Stimulated activated CD4-positive, alpha-beta T cell treated with anti-CD3 and anti-CD28 coated beads, Interleukin-15, amount 100 ng/mL, for 24 hours (primary cell): ENCODE data around the gene KIF4A.
"Not testable (repeated sequence)": the region's sequence is repeated elsewhere in the genome, so short reads cannot be mapped to it uniquely, and the experiment has no call there.

Source experiments
- DNase-seq: peaks from one replicate; pipeline ENCODE4 v3.0.0-alpha.2; 2020

The KIF4A gene

DNA sequence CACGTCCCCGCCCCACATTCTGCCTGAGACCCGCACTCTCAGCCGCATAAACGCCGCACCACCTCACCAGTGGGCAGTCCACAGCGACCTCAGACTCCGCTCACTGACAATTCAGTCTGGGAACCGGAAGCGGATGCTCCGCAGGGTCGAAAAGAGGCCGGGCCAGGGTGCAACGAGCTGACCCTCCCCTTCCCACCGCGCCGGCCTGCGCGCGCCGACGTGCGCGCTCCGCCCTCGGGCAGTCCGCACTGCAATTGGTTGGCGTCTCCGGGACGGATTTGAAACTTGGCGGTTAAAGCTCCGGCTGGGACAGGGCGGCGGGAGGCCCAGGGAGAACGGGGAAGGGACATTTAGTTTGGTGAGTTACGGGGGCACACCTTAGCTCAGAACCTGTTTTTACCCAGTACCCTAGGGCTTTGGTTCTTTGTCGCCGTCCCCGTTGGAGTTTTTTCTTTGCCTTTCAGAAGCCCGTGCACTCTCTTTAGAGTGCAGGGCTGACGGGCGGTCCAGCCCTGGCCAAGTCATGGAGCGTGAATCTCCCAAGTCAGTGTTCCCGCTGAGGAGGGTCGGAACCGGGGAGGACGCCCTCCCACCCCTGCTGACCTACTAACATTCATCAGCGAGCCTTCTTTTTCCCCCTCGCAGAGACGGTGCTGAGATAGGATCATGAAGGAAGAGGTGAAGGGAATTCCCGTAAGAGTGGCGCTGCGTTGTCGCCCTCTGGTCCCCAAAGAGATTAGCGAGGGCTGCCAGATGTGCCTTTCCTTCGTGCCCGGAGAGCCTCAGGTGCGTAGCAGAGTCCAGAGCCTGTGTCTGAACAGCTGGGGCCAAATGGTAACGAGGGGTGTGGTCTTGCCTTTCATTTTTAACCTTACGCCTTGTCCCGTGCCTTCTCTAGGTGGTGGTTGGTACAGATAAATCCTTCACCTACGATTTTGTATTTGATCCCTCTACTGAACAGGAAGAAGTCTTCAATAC lies at the start of gene KIF4A, which contains the start of gene PDZD11:
Gene KIF4A (plus strand): TSS at position 312 of the 978 bp plus-strand sequence. CDS start 355 bp downstream, at position 667.
Gene PDZD11 (minus strand): TSS at position 135 of the 978 bp plus-strand sequence. CDS start 586 bp downstream, outside the sequence.
- peak; percentile 85 for DNase-seq

DNA sequence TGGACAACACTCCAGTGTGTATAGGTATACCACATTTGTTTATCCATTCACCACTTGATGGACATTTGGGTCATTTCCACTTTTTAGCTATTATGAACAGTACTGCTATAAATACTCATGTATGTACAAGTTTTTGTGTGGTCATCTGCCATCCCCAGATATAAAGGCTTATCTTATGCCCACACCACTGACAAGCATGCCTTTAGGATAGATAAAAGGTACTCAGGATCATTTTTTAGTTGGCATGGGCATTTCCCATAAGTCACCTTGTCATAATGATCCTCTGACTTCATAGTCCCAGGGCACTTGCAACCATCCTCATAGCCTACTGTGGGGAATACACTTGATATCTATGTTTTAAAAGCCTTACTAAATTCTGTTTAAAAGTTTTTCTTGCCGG lies 49.2 kb upstream of the KIF4A start:
- no peak for DNase-seq

DNA sequence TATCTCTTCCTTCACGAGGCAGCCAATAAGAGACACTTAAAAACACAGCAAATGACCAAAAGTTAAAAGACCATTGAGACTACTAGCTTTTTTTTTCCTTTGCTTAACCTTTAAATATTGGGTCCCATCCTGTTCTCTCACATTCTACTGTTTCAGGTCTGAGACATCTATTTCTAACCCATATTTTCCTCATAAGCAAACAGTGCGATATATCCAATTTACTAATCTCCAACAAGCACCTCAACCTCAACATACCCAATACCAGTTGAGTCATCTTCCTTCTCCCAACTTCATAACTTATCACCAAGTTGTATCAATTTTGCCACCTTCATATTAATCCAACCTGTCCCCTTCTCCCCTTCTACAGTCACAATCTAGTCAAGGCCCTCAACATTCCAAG lies 48.4 kb upstream of the KIF4A start:
- no peak for DNase-seq

DNA sequence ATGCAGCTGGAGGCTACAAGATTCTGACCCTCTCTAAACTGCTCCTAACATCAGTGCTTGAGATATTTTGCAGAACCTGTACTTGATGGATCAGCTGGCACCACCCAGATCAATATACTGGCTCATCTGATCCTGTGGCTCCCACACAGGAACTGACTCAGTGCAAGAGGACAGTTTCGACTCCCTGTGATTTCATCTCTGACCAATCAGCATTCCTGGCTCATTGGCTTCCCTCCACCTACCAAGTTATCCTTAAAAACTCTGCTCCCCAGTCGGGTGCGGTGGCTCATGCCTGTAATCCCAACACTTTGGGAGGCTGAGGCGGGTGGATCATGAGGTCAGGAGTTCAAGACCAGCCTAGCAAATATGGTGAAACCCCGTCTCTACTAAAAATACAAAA lies 46.3 kb upstream of the KIF4A start:
- not testable (repeated sequence) for DNase-seq

DNA sequence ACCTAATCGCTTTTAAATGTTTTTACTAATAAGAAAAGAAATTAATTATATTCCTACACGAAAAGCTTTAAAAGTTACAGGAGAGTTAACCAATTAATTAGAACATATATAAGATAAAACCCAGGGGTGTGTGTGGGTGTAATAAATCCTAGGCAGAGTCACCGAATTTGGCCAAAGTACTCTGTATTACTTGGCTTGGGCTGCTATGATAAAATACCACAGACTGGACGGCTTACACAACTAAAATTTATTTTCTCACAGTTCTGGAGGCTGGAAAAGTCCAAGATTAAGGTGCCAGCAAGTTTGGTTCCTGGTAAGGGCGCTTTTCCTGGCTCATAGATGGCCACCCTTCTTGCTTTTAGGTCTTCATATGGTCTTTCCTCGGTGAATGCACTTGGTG lies 45.0 kb upstream of the KIF4A start:
- DNase-seq = no peak

GRCh38 chrX:70247252-70247651 lies 42.7 kb upstream of the KIF4A start:
- DNase-seq = no peak

GRCh38 chrX:70252491-70252890 lies 37.4 kb upstream of the KIF4A start:
- no peak for DNase-seq

GRCh38 chrX:70253377-70254062 lies 36.4 kb upstream of the KIF4A start:
- DNase-seq = no peak

- no peak for DNase-seq
Observed at GRCh38 chrX:70254063-70254400, 35.9 kb upstream of the KIF4A start.

DNA sequence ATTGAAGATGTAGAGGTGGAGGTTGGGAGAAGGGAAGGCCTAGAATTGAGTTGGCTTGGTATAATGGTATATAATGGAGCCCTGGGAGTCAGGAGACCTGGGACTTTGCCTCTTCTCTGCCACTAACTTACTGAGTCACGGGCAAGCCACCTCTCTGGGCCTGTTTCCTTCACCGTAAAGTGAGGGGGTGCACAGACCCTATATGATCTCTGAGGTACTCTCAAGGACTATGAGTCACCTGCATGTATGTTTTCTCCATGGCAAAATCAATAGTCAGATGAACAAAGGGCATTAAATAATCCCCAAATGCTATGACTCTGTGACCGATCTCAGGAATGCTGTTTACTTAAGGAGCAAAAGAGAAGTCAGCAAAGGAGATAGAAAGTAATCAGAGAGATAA lies 35.0 kb upstream of the KIF4A start:
- DNase-seq = no peak

DNA sequence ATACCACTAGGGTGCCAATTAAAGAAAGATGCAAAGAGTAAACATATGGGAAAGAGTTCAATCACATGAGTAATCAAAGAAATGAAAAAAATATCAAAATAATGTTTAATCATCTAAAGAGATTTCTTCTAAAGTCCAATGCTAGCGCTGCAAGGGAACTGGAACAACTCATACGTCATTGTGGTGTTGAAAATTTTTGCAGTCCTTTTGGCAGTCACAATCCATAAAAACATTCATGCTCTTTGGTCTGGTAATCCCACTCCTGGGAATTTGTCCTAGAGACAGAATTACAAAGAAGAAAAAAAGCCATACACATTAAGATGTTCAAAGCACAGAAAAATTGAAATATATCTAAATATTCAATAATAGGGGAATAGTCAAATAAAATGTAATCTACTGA lies 34.5 kb upstream of the KIF4A start:
- DNase-seq = no peak

DNA sequence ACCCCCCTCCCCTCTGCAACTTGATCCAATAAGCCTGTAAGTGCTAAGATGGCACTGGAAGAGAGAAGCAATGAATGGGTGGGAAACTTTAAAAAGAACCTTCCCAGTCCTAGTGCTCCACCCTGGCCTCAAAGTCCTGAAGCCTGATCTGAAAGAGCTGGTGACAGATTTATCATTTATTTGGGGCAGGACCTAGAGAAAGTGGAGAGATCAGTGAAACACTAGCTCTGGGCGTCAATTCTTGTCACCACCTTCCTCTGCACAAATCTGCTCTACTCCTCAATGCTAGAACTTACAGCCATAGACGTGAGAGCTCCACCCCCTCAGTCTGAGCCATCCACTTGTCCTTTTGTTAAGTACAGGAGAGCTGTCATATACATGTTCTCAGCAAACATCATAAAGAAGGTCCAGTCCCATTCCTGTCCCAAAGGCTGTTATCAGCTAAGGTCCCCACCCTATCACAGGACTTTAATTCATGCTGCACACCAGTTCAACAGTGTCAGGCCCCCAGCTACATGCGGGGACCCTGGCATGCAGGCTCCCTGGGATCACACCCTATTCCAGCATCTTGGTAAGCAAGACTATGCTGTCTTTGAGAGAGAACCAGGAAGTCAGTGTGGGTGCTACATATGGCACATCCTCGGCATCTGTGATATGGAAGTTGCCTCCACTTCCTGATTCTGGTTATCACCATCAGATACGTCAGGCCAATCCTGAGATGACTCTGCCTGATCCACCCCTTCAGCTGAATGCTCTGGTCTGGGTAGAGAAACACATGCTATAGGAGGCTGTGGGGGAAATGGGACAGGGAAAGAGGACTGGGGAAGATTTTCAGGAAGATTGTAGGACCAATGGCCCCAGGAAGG lies 32.2 kb upstream of the KIF4A start:
- no peak for DNase-seq

DNA sequence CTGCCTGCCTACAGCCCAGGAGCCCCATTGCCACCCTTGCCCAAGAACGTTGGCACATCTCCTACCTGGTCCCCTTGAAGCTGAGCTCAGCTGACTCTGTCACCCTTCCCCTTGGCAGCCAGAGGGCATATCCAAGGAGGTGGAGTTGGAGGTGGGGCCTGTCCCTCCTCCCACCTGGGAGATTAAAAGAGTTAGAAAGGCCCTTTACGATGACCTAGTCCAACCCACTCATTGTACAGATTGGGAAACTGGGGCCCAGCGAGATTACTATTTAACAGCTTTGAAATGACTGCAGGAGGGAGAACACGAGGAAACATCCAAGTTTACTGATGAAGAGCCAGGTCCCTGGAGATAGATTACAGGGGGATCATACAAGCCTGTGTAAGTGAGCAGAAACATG lies 29.8 kb upstream of the KIF4A start, which contains the start of gene P2RY4:
Gene P2RY4 (minus strand): TSS at position 101 of the 400 bp plus-strand sequence. CDS start 580 bp downstream, outside the sequence.
- no peak for DNase-seq

DNA sequence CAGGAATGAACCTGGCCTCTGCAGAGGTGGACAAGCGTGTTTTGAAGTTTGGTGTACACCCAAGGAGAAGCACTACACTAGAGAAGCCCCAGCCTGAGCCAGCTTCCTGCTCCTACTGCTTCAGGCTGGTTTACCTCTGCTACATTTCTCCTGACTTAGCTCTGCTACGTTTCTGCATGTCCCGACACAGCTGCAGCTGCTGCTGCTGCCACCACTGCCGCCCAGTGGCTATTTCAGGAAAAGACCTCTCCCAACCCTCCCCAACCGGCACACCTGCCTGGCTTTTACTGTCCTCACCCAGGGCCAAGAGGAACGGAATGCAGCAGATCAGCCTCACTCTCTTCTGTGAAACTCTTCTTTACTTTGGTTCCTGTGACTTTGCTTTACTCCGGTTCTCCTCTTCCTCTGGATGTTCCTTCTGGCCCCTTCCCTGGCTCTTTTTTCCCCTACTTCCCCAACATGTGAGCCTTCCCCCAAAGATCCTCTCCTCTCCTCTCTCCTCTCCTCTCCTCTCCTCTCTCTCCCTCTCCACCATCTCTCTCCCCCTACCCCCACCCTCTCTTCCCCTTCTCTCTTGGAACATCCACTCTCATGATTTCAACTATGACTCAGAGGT lies 26.8 kb upstream of the KIF4A start:
- DNase-seq = peak; percentile 47

GRCh38 chrX:70264784-70265183 lies 25.1 kb upstream of the KIF4A start:
- no peak for DNase-seq

GRCh38 chrX:70268034-70268433 lies 21.9 kb upstream of the KIF4A start, which contains the start of gene ARR3:
Gene ARR3 (plus strand): TSS chrX:70268334. CDS start chrX:70269386, 1,052 bp downstream.
- DNase-seq = no peak

- not testable (repeated sequence) for DNase-seq
Observed at GRCh38 chrX:70274029-70274428, 15.9 kb upstream of the KIF4A start.

GRCh38 chrX:70279081-70279480 lies 10.8 kb upstream of the KIF4A start:
- no peak for DNase-seq

- DNase-seq = no peak
Observed at GRCh38 chrX:70280573-70280972, 9.3 kb upstream of the KIF4A start.

- DNase-seq = no peak
Observed at GRCh38 chrX:70281951-70282350, 8.0 kb upstream of the KIF4A start, which contains the start of gene RAB41. Gene RAB41 (plus strand): TSS chrX:70282172. CDS start chrX:70282218, 46 bp downstream.

DNA sequence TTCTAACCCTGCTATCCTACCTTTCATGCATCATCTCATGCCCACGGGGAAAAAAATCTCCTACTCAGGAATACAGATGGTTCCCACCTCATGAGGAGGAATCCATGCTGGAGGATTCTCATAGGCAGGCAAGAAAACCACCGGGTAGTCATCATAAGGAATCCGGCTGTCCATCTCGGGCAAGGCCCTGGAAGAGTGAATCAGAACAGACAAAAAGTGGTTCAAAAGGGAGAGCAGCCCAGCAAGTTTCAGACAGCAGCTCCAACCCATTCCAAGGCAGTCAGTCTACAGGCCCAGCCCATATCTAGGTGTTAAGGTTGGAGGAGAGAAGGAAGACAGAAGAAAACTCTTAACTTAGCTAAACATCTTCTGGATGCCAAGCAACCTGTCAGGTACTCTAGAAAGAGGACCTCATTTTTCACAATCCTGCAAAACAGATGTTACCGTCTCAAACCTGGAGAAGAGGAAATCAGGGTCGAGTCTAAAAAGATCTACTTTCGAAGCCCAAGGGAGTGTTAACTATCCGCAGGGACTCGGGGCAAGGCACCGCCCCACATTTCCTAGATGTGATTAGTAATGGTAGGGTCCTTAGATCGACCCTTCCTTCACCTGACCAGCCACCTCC lies 624 bp upstream of the KIF4A start:
- no peak for DNase-seq

DNA sequence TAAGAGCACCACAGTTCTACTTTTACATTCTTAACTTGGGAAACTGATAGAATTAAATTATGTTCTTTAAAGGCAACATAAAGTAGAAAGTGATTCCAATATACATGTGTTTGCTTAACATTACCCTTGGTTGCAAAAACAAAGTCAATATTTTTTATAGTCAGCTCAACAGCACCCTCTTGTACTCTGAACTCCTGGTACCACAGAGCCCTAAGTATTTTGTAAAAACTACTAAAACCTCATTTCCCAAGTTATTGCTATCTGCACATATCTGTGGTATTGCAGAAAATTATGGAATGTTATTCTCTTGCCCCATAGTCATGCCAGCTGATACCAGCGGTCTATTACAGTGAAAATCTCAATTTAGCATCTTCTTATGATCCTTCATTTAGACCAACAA lies 2.9 kb downstream of the KIF4A start:
- DNase-seq = no peak
